Spinal cord (tissue), 10 donors: ENCODE measurements around the gene RGCC. TPM values are rescaled to one million over a fixed set of nuclear protein-coding genes. Genes with fewer than 3 reads are reported as not detected.

Source experiments
- DNase-seq, 6 donors: peaks; one replicate each; pipeline versions ENCODE4 v3.0.0 to v3.0.0-alpha.2; 2013 to 2015; ENCODE audit warnings: low spot score in 6 of 6, low read depth in 4 of 6
- H3K27ac ChIP-seq: one replicate; pipeline ENCODE4 v1.5.1; 2013; ENCODE audit warnings: low read depth, low read length, control low read depth
- H3K27me3 ChIP-seq: one replicate; pipeline ENCODE4 v1.6.1; 2013; ENCODE audit warnings: low read length; ENCODE audit not compliant: control insufficient read depth, insufficient read depth
- H3K36me3 ChIP-seq: one replicate; pipeline ENCODE4 v1.6.1; 2013; ENCODE audit warnings: low read length; ENCODE audit not compliant: control insufficient read depth, insufficient read depth
- H3K4me1 ChIP-seq: one replicate; pipeline ENCODE4 v1.6.1; 2013; ENCODE audit warnings: low read length; ENCODE audit not compliant: control insufficient read depth, insufficient read depth
- H3K4me3 ChIP-seq: one replicate; pipeline ENCODE4 v1.5.1; 2013; ENCODE audit warnings: low read depth, low read length, control low read depth
- H3K9me3 ChIP-seq: one replicate; pipeline ENCODE4 v1.6.1; 2013; ENCODE audit warnings: low read length; ENCODE audit not compliant: control insufficient read depth, insufficient read depth
- WGBS: methylation state at CpG from one replicate; pipeline ENCODE4 v1.1.5; 2013; ENCODE audit warnings: missing lambda C conversion rate; ENCODE audit not compliant: insufficient coverage; 5-methylcytosine and 5-hydroxymethylcytosine counted together
- polyA plus RNA-seq, 2 donors: library from polyadenylated mRNA; unstranded; fragments of 120-200 nt; gene quantifications; one replicate each; pipeline ENCODE4 v1.2.1, GENCODE V29; 2013; ENCODE audit not compliant: insufficient read length in 2 of 2
- total RNA-seq, 2 donors: library from RNA; depleted of rRNA in 1 of 2; stranded (reverse); fragments of 120-200 nt in 1 of 2; fragments of >200 nt in 1 of 2; gene quantifications; one replicate each; pipeline versions ENCODE4 v1.2.3 to v1.2.4, GENCODE V29; 2013 to 2014
- donor health status: healthy.

The RGCC gene
- total and polyA plus RNA-seq, 4 donors: 56.3 to 86.3 (median 62.9) TPM

- Histone ChIP-seq H3K27ac (peak overlapping the region; percentile 83), H3K36me3 (peaks cover 3% of the 10 kb centered on the region), H3K4me3 (peak overlapping the region; percentile 79), H3K9me3 (no peaks in the 10 kb centered on the region), H3K4me1 (peaks cover 21% of the 10 kb centered on the region), H3K27me3 (peaks cover 19% of the 10 kb centered on the region)
- 69% methylated on average over 3 of the region's 4 CpGs for WGBS
- peak in 1 of 6 donors; percentile 33 for DNase-seq
Observed at GRCh38 chr13:41458761-41459431, 1.5 kb downstream of the RGCC start.

DNA sequence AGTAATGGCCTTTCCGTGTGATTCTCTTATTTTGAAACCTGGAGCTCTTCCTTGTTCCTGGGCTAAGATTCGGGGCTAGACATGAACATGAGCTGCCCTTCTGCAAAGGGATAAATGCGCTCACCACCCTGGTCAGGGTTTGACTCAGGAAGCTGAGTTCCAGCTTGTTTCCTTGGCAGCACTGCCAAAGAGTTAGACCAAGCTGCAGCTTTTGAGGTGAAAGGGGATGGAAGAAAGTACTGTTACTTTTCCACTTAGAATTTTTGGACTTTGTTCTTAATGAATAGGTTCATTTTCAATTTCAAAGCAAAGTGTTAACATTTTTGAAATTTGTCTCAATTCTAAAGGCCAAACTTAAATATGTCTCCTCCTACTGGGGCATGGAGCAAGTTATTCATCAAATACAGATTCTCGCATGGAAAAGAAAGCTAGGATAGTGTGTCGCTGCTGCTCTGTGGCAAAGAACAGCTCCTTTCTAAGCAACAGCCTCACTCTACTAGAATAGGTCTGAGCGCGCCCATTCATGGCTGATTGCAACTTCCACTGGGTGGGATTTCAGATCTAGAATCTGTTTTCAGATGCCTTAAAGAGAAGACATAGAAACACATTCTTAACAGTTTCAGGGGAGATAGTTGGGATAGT is 2.2 kb downstream of the RGCC start:
- H3K4me3 ChIP-seq: peak overlapping the region; percentile 79
- H3K27me3 ChIP-seq: peaks cover 19% of the 10 kb centered on the region
- 70% methylated on average over 3 of the region's 7 CpGs for WGBS
- peaks cover 8% of the 10 kb centered on the region for H3K36me3 ChIP-seq
- no peaks in the 10 kb centered on the region for H3K9me3 ChIP-seq
- H3K27ac ChIP-seq: peak overlapping the region; percentile 83
- DNase-seq: peak in 1 of 6 donors; percentile 33
- H3K4me1 ChIP-seq: peaks cover 28% of the 10 kb centered on the region

DNA sequence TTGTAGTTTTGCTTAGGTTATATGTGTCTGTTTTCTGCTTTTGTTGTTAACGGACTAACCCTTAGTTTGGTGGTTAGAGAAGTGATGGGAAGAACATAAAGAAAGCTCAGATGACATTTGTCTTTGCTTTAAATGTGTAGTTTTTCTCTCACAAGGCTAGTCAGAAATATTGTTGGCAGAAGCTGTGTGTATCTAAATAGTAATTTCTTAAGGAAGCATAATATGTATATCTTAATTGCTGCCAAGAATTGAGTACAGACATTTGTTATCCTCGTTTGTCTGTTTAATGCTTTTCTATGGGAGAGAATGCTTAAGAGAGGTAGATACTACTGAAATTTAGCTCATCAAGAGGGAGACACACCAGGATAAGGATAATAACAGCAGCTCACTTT is 2.7 kb downstream of the RGCC start:
- 50% methylated on average over 1 of the region's 2 CpGs for WGBS
- Histone ChIP-seq H3K4me1 (peaks cover 33% of the 10 kb centered on the region), H3K27me3 (peaks cover 19% of the 10 kb centered on the region), H3K9me3 (no peaks in the 10 kb centered on the region), H3K4me3 (peak overlapping the region; percentile 79), H3K27ac (peak overlapping the region; percentile 83), H3K36me3 (peaks cover 10% of the 10 kb centered on the region)
- no peak for DNase-seq

DNA sequence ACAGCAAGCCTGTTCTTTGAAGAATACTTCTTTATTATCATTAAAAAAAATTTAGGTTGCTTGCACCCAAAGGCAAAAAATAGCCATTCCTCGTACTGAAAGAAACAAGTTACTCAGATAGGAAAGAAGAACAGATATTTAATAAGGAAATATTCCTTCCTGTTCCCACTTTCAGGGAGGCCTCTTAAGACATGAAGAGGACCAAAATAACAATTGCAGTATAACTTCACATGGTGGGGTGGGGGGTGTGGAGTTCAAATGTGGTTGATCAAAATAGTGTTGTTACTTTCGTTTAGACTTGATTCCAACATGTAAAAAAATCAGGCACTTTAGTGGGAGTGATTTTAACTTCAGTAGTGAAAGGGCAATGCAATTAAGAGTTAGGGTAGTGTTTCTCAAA is 3.6 kb downstream of the RGCC start:
- peaks cover 36% of the 10 kb centered on the region for H3K4me1 ChIP-seq
- DNase-seq: no peak
- H3K4me3 ChIP-seq: peak overlapping the region; percentile 79
- no peaks in the 10 kb centered on the region for H3K9me3 ChIP-seq
- WGBS: no CpG with 5 or more reads among the region's 2 CpGs
- peaks cover 19% of the 10 kb centered on the region for H3K27me3 ChIP-seq
- H3K27ac ChIP-seq: peak overlapping the region; percentile 45
- H3K36me3 ChIP-seq: peaks cover 13% of the 10 kb centered on the region

DNA sequence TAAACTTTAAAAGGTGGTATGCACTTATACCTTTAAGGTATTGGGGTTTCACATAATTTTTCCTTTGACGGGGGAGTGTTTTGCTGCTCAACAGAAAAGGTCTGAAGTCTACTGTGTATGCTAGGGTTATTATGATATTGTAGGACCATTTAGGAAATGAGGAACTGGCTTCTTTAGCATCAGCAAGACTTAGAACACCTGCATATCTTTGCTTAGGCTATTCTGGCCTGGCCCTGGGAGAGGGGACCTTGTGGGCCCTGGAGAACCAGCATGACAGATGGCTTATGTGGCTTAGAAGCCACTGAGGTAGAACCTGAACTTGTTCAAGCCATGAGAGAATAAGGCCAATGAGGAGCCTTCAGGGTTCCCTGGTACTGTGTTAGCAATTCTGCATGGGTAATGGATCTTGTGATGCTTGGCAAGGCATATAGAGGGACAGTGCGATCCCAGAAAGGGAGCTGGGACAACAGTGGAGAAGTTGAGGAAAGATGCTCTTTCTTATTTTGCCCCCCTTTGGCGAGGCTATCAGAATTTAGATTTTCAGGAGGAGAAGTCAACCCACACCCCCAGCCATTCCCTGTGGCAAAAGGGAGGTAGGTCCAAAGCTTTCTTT is 4.3 kb downstream of the RGCC start:
- WGBS: no CpG with 5 or more reads among the region's 3 CpGs
- H3K4me3 ChIP-seq: no peak overlapping the region

DNA sequence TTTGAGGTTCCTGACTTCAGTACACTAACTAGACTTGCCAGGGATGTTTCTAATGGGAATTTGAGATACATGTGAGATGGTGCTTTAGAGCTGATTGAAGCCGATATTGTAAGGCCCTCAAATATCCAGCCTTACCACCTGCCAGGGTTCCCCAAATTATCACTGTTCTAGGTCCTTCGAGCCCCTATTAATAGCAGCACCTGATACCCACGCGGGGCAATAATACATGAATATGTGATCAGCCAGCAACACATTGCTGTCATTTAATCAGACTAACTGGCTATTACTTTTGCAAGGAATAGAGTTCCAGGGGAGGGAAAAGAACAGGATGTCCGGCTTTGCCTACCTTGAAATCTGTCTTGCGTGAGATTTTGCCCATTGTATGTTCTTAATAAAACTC is 5.1 kb downstream of the RGCC start:
- H3K4me1 ChIP-seq: peaks cover 31% of the 10 kb centered on the region
- no peak overlapping the region for H3K27ac ChIP-seq
- 100% methylated on average over 1 of the region's 6 CpGs for WGBS
- peaks cover 15% of the 10 kb centered on the region for H3K36me3 ChIP-seq
- no peak overlapping the region for H3K4me3 ChIP-seq
- peaks cover 11% of the 10 kb centered on the region for H3K27me3 ChIP-seq
- DNase-seq: no peak
- no peaks in the 10 kb centered on the region for H3K9me3 ChIP-seq

More for the DNA sequence above, 4.3 kb downstream of the RGCC start:
- peaks cover 16% of the 10 kb centered on the region for H3K27me3 ChIP-seq
- H3K36me3 ChIP-seq: peaks cover 15% of the 10 kb centered on the region
- H3K27ac ChIP-seq: peak overlapping the region; percentile 29
- no peak for DNase-seq
- H3K9me3 ChIP-seq: no peaks in the 10 kb centered on the region
- peaks cover 36% of the 10 kb centered on the region for H3K4me1 ChIP-seq

DNA sequence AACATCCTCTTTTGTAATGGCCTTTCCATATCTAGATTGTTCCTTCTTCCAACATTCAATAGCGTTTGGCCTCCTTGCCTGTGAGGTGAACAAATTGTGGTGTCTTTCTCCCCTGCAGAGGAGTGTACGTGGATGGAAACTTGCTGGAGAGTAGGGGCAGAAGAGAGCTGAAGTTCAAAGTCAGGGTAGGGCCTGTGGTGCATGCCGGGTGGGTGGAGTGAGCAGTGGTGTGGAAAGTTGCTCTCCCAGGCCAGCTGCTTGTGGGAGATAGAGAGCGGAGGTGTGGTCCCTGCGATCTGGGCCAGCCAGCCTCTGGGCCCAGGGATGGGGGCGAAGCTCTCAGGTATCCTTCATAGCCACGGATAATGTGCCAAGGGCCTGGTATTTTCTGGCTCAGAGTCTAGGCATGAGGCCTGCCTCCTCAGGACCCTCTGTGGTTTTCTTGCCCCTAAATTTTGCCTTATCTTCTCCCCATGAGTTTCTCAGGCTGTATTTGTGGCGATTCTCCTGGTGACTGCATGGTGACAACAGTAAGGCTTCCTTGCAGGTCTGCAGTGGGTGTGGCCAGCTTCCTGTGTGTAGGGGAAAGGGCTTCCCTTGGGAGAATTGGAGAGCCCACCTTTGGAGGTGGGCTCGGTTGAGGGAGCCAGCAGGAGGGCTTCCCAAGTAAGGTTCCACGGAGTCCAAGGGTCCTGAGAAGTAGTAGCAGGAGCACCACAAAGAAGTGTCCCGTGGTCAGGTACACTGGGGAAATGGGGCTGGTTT is 6.7 kb downstream of the RGCC start:
- peaks cover 27% of the 10 kb centered on the region for H3K4me1 ChIP-seq
- no peak overlapping the region for H3K4me3 ChIP-seq
- WGBS: 90% methylated on average over 9 of the region's 11 CpGs

GRCh38 chr13:41465241-41465847 is 8.0 kb downstream of the RGCC start:
- Histone ChIP-seq H3K36me3 (peaks cover 15% of the 10 kb centered on the region), H3K4me1 (peaks cover 27% of the 10 kb centered on the region), H3K4me3 (no peak overlapping the region), H3K27me3 (no peaks in the 10 kb centered on the region), H3K27ac (peak overlapping the region; percentile 40), H3K9me3 (no peaks in the 10 kb centered on the region)
- 92% methylated on average over 1 of the region's 4 CpGs for WGBS
- no peak for DNase-seq

More for the DNA sequence above, 6.7 kb downstream of the RGCC start:
- peaks cover 15% of the 10 kb centered on the region for H3K36me3 ChIP-seq
- DNase-seq: no peak
- H3K27ac ChIP-seq: peak overlapping the region; percentile 64
- no peaks in the 10 kb centered on the region for H3K27me3 ChIP-seq
- no peaks in the 10 kb centered on the region for H3K9me3 ChIP-seq

DNA sequence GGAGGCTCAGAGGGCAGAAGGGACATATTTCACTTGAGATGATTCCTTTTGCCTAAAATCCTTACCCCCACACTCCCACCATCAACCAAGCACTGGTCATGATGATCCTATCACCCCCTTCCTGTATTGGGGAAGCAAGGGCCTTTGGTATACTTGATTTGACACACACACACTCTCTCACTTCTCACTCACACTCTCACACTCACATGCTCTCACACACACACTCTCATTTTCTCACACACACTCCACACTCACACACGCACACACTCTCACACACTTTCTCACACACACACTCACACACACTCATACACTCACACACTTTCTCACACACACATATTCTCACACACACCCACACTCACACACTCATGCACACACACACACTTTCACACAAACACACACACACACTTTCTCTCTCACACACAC is 8.6 kb downstream of the RGCC start:
- H3K4me1 ChIP-seq: peaks cover 27% of the 10 kb centered on the region
- WGBS: 90% methylated on average over 1 of the region's 1 CpG
- peak overlapping the region; percentile 40 for H3K27ac ChIP-seq
- H3K27me3 ChIP-seq: no peaks in the 10 kb centered on the region
- H3K4me3 ChIP-seq: no peak overlapping the region
- peaks cover 15% of the 10 kb centered on the region for H3K36me3 ChIP-seq
- H3K9me3 ChIP-seq: no peaks in the 10 kb centered on the region
- no peak for DNase-seq
